HepG2 (cell line): ENCODE measurements around the gene DAPK1. TPM values are rescaled to one million over a fixed set of nuclear protein-coding genes. Genes with fewer than 3 reads are reported as not detected.
A peak's percentile ranks its signal among the peaks of the same experiment; 100 is the strongest.

Source experiments
- FOSL2 ChIP-seq: sonication (generic); formaldehyde crosslinking; IDR thresholded peaks from 2 replicates; pipeline ENCODE4 v1.4.0; 2020; ENCODE audit warnings: missing genetic modification reagents
- KDM5B ChIP-seq: sonication (generic); formaldehyde crosslinking; IDR thresholded peaks from 2 replicates; pipeline ENCODE4 v1.4.0; 2020; ENCODE audit warnings: missing genetic modification reagents, mild to moderate bottlenecking, borderline replicate concordance
- RAD51 ChIP-seq: fragments of 450-650 bp; IDR thresholded peaks from 2 replicates; pipeline ENCODE4 v1.6.1; 2016; ENCODE audit warnings: borderline replicate concordance
- SOX13 ChIP-seq, 3 experiments: fragments of 450-650 bp in 1 of 3; sonication (generic) in 1 of 3; formaldehyde crosslinking in 1 of 3; IDR thresholded peaks in 2 of 3; conservative IDR thresholded peaks in 1 of 3; 2 replicates each; pipeline versions ENCODE4 v1.5.0 to v1.6.1; 2016 to 2020; ENCODE audit warnings: antibody characterized with exemption in 1 of 3, mild to moderate bottlenecking in 1 of 3, missing compliant biosample characterization in 1 of 3, missing genetic modification reagents in 1 of 3, moderate library complexity in 1 of 3
- SOX6 ChIP-seq, 2 experiments: fragments of 450-650 bp in 1 of 2; sonication (generic) in 1 of 2; formaldehyde crosslinking in 1 of 2; IDR thresholded peaks; 2 replicates each; pipeline versions ENCODE4 v1.4.0 to v1.6.1; 2017 to 2020; ENCODE audit warnings: antibody characterized with exemption in 1 of 2, mild to moderate bottlenecking in 1 of 2, missing genetic modification reagents in 1 of 2
- YEATS2 ChIP-seq: sonication (generic); formaldehyde crosslinking; IDR thresholded peaks from 2 replicates; pipeline ENCODE4 v1.4.0; 2020; ENCODE audit warnings: missing genetic modification reagents, borderline replicate concordance
- ZFP91 ChIP-seq: sonication (generic); formaldehyde crosslinking; IDR thresholded peaks from 2 replicates; pipeline ENCODE4 v1.9.0; 2022; ENCODE audit warnings: missing genetic modification reagents, mild to moderate bottlenecking, borderline replicate concordance
- ZMYM4 ChIP-seq: sonication (generic); formaldehyde crosslinking; IDR thresholded peaks from 2 replicates; pipeline ENCODE4 v1.8.1; 2023; ENCODE audit warnings: mild to moderate bottlenecking, missing genetic modification reagents
- ZNF20 ChIP-seq: sonication (generic); formaldehyde crosslinking; IDR thresholded peaks from 2 replicates; pipeline ENCODE4 v1.4.0; 2020; ENCODE audit warnings: mild to moderate bottlenecking, moderate library complexity, missing genetic modification reagents
- ZNF687 ChIP-seq: sonication (generic); formaldehyde crosslinking; IDR thresholded peaks from 2 replicates; pipeline ENCODE4 v1.5.1; 2020; ENCODE audit warnings: mild to moderate bottlenecking, missing genetic modification reagents, moderate library complexity
- ZNF883 ChIP-seq: sonication (generic); formaldehyde crosslinking; IDR thresholded peaks from 2 replicates; pipeline ENCODE4 v1.5.1; 2020; ENCODE audit warnings: mild to moderate bottlenecking, missing genetic modification reagents; ENCODE audit errors: not compliant biosample characterization
- polyA plus RNA-seq, 8 experiments: library from polyadenylated mRNA; depleted of rRNA in 3 of 8; stranded (reverse) in 7 of 8; unstranded in 1 of 8; fragments of >200 nt; fragmentation: Illumina TruSeq in 4 of 8; extraction: Trizol in 4 of 8; gene quantifications; 2 replicates each; pipeline versions ENCODE4 v1.2.1 to v1.2.3, GENCODE V29; 2011 to 2016; ENCODE audit warnings: low read depth in 4 of 8, missing spikeins in 1 of 8, mixed read lengths in 1 of 8; ENCODE audit not compliant: insufficient read depth in 1 of 8
- total RNA-seq, 5 experiments: library from RNA; depleted of rRNA; stranded (reverse); fragments of >200 nt; fragmentation: Illumina TruSeq; extraction: Trizol; gene quantifications; 2 replicates each; pipeline ENCODE4 v1.2.3, GENCODE V29; 2016; ENCODE audit warnings: low read depth in 1 of 5
- TF ChIP-seq, protein P1 (sequence below), 2 experiments: sonication (generic) in 1 of 2; formaldehyde crosslinking in 1 of 2; IDR thresholded peaks; 2 replicates each; pipeline versions ENCODE4 v1.4.0 to v1.6.1; 2018 to 2020; ENCODE audit warnings: missing genetic modification reagents in 2 of 2, borderline replicate concordance in 1 of 2, low read depth in 1 of 2, mild to moderate bottlenecking in 1 of 2, missing biosample characterization in 1 of 2
- TF ChIP-seq, protein P2 (sequence below): IDR thresholded peaks from 2 replicates; pipeline ENCODE4 v1.6.1; 2018; ENCODE audit warnings: missing genetic modification reagents, mild to moderate bottlenecking, missing compliant biosample characterization

The DAPK1 gene
- total and polyA plus RNA-seq, 2 of the 13 experiments (the other 11 are each of a cell fraction or from before 2014, with no cell fraction given) = 35.7 to 35.9 TPM

DNA sequence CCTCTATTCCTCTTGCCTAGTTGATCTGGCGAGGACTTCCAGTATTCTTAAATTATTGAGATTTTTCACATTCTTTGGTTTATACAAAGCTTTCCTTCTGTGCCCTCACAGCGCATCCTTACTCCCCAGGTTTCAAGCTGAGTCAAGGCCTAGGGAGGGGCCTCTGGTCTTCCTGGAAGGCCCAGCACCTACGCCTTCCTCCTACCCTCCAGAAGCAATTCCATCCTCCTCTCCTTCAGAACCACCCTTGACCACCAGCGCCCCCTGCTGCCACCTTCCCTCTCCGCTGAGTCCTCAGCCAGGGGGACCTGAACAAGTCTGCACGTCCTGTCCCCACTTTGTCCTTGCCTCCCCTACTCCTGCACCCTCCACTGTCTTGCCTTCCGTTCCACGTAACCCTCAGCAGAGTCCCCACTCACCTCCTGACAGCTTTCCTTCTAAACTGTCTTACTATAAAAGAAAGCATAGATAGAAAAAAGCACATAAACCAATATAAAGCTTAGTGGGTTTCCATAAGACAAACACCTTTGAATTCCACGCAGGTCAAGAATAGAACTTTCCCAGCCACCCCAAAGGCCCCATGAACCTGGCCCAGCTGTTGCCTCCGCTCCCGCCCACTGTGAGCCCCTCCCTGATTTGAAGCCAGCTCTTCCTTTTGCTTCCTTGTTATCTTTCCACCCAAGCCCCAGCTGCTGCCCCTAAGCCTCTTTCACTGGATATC lies 165.3 kb downstream of the DAPK1 start (continued):
- TF ChIP-seq ZNF687 (CRISPR knock-in tag) (peak; percentile 45), ZNF20 (CRISPR knock-in tag) (no peak), RAD51 (no peak), SOX6 (IDR thresholded peaks at IDR 0.05) (no peak), SOX6 (CRISPR knock-in tag; IDR thresholded peaks at IDR 0.05) (peak; percentile 24; the same call in 1 of the 2 replicates), YEATS2 (CRISPR knock-in tag) (peak; percentile 23; the same call in 1 of the 2 replicates), ZFP91 (CRISPR knock-in tag) (0 out of 2 replicates have a peak, but pooled peaks have one; percentile 6), FOSL2 (peak; percentile 42), SOX13 (IDR thresholded peaks at IDR 0.05) (no peak), SOX13 (CRISPR knock-in tag; conservative IDR thresholded peaks at IDR 0.05 in 1 of 2, IDR thresholded peaks at IDR 0.05 in 1 of 2) (0 out of 4 replicates have a peak, but pooled peaks of 1 of the 2 experiments have one; percentile 7), ZNF883 (CRISPR knock-in tag) (peak; percentile 40), ZMYM4 (CRISPR knock-in tag) (0 out of 2 replicates have a peak, but pooled peaks have one; percentile 30), KDM5B (peak; percentile 25; the same call in 1 of the 2 replicates)
- TF ChIP-seq, protein P1, sequence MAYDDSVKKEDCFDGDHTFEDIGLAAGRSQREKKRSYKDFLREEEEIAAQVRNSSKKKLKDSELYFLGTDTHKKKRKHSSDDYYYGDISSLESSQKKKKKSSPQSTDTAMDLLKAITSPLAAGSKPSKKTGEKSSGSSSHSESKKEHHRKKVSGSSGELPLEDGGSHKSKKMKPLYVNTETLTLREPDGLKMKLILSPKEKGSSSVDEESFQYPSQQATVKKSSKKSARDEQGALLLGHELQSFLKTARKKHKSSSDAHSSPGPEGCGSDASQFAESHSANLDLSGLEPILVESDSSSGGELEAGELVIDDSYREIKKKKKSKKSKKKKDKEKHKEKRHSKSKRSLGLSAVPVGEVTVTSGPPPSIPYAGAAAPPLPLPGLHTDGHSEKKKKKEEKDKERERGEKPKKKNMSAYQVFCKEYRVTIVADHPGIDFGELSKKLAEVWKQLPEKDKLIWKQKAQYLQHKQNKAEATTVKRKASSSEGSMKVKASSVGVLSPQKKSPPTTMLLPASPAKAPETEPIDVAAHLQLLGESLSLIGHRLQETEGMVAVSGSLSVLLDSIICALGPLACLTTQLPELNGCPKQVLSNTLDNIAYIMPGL (CRISPR knock-in tag; IDR thresholded peaks at IDR 0.05; ENCODE audit: borderline replicate concordance in 1 of 2, low read depth in 1 of 2) = 0 out of 4 replicates have a peak, but pooled peaks have one; percentile 23 to 48
- TF ChIP-seq, protein P2, sequence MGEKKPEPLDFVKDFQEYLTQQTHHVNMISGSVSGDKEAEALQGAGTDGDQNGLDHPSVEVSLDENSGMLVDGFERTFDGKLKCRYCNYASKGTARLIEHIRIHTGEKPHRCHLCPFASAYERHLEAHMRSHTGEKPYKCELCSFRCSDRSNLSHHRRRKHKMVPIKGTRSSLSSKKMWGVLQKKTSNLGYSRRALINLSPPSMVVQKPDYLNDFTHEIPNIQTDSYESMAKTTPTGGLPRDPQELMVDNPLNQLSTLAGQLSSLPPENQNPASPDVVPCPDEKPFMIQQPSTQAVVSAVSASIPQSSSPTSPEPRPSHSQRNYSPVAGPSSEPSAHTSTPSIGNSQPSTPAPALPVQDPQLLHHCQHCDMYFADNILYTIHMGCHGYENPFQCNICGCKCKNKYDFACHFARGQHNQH (CRISPR knock-in tag) = peak; percentile 46; the same call in 1 of the 2 replicates
